AG09319 (cell line): Measurements from ENCODE around the gene F10.
"Not testable (repeated sequence)": the region's sequence is repeated elsewhere in the genome, so short reads cannot be mapped to it uniquely, and the experiment has no call there.

ENCODE experiments used
- DNase-seq: peaks from one replicate; pipeline ENCODE4 v3.0.0-alpha.2; 2010; ENCODE audit warnings: low read depth; ENCODE audit errors: extremely low read depth
- CTCF ChIP-seq: IDR thresholded peaks from 2 replicates; pipeline ENCODE4 v1.5.1; 2011; ENCODE audit warnings: low read depth, mild to moderate bottlenecking, inconsistent platforms, low read length, moderate library complexity

Gene F10

GRCh38 chr13:113077953-113078901, 44.4 kb upstream of the F10 start:
- TF ChIP-seq CTCF: no peak
- DNase-seq: no peak

- no peak for TF ChIP-seq CTCF
- no peak for DNase-seq
Measured at GRCh38 chr13:113078902-113079780, 43.5 kb upstream of the F10 start.

- DNase-seq: not testable (repeated sequence)
Measured at GRCh38 chr13:113079781-113080080, 42.9 kb upstream of the F10 start.

- TF ChIP-seq CTCF: no peak
- no peak for DNase-seq
Measured at GRCh38 chr13:113080361-113080831, 42.2 kb upstream of the F10 start.

- DNase-seq: no peak
- TF ChIP-seq CTCF: no peak
Measured at GRCh38 chr13:113080901-113081521, 41.6 kb upstream of the F10 start.

GRCh38 chr13:113082198-113083021, 40.2 kb upstream of the F10 start:
- no peak for DNase-seq
- no peak for TF ChIP-seq CTCF

- DNase-seq: no peak
- TF ChIP-seq CTCF: no peak
Measured at GRCh38 chr13:113083022-113083373, 39.6 kb upstream of the F10 start.
